WTC11 (cell line): ENCODE results near the gene LHPP. TPM values are rescaled to one million over a fixed set of nuclear protein-coding genes. Genes with fewer than 3 reads are reported as not detected.
A peak's percentile ranks its signal among the peaks of the same experiment; 100 is the strongest.

Experiments used
- ATAC-seq: fragments of 200-7000 bp; cut with Tn5 transposase; 2 replicates; pipeline ENCODE4 v1.10.0; 2021; ENCODE audit warnings: mild to moderate bottlenecking, moderate library complexity
- Bru-seq: library from RNA; stranded (reverse); fragments of 400-500 nt; gene quantifications from one replicate; lab custom pipeline; 2021; lab: Mats Ljungman, UMichigan
- CTCF ChIA-PET: fragments of 300-600 bp; sonication (Branson Sonifier 250); formaldehyde crosslinking; loops from one replicate; lab custom pipeline; 2021; ENCODE audit warnings: antibody characterized with exemption; lab: Charles Lee
- POLR2A ChIA-PET: fragments of 350-600 bp; sonication (Branson Sonifier 250); formaldehyde crosslinking; loops from one replicate; lab custom pipeline; 2021; ENCODE audit warnings: antibody characterized with exemption; lab: Charles Lee
- DNase-seq: peaks from one replicate; pipeline ENCODE4 v3.0.0; 2021; ENCODE audit warnings: low spot score
- H3K27ac Mint-ChIP-seq: 2 replicates; pipeline ENCODE4 v1.8.0; 2021; ENCODE audit warnings: mixed read lengths
- H3K27me3 Mint-ChIP-seq: 2 replicates; pipeline ENCODE4 v1.8.0; 2021; ENCODE audit warnings: low read depth, mild to moderate bottlenecking, moderate library complexity, mixed read lengths
- H3K36me3 Mint-ChIP-seq: 2 replicates; pipeline ENCODE4 v1.8.0; 2021; ENCODE audit warnings: mixed read lengths
- H3K4me1 Mint-ChIP-seq: 2 replicates; pipeline ENCODE4 v1.8.0; 2022; ENCODE audit warnings: mixed read lengths
- H3K4me3 Mint-ChIP-seq: 2 replicates; pipeline ENCODE4 v1.8.0; 2021; ENCODE audit warnings: mild to moderate bottlenecking, moderate library complexity, mixed read lengths
- H3K9me3 Mint-ChIP-seq: 2 replicates; pipeline ENCODE4 v1.8.0; 2021; ENCODE audit warnings: mixed read lengths
- CBFB ChIP-seq: sonication (generic); formaldehyde crosslinking; IDR thresholded peaks from 2 replicates; pipeline ENCODE4 v1.8.1; 2022; ENCODE audit warnings: mild to moderate bottlenecking, low read depth, missing genetic modification reagents
- CREB1 ChIP-seq: sonication (generic); formaldehyde crosslinking; IDR thresholded peaks from 2 replicates; pipeline ENCODE4 v1.8.0; 2023; ENCODE audit warnings: mild to moderate bottlenecking, missing genetic modification reagents
- ETV6 ChIP-seq: sonication (generic); formaldehyde crosslinking; IDR thresholded peaks from 2 replicates; pipeline ENCODE4 v1.8.1; 2022; ENCODE audit warnings: mild to moderate bottlenecking, missing genetic modification reagents
- FOXK1 ChIP-seq: sonication (generic); formaldehyde crosslinking; IDR thresholded peaks from 2 replicates; pipeline ENCODE4 v1.8.0; 2022; ENCODE audit warnings: mild to moderate bottlenecking, moderate library complexity, missing genetic modification reagents
- FOXP1 ChIP-seq: sonication (generic); formaldehyde crosslinking; IDR thresholded peaks from 2 replicates; pipeline ENCODE4 v1.8.0; 2022; ENCODE audit warnings: missing genetic modification reagents, mild to moderate bottlenecking, moderate library complexity, borderline replicate concordance
- KAT7 ChIP-seq: sonication (generic); formaldehyde crosslinking; IDR thresholded peaks from 2 replicates; pipeline ENCODE4 v1.8.1; 2023; ENCODE audit warnings: missing genetic modification reagents, mild to moderate bottlenecking, borderline replicate concordance
- NFATC4 ChIP-seq: fragments of 250-450 bp; sonication (Bioruptor Pico); IDR thresholded peaks from 2 replicates; pipeline ENCODE4 v1.9.0; 2021; ENCODE audit warnings: mild to moderate bottlenecking
- NFYB ChIP-seq: sonication (generic); formaldehyde crosslinking; conservative IDR thresholded peaks from 2 replicates; pipeline ENCODE4 v1.8.0; 2022; ENCODE audit warnings: low read depth, missing genetic modification reagents
- NR3C1 ChIP-seq: sonication (generic); formaldehyde crosslinking; conservative IDR thresholded peaks from 2 replicates; pipeline ENCODE4 v1.8.1; 2023; ENCODE audit warnings: low read depth, mild to moderate bottlenecking, missing genetic modification reagents
- SP1 ChIP-seq: sonication (generic); formaldehyde crosslinking; conservative IDR thresholded peaks from 2 replicates; pipeline ENCODE4 v1.8.1; 2022; ENCODE audit warnings: missing genetic modification reagents
- TP53 ChIP-seq: sonication (generic); formaldehyde crosslinking; IDR thresholded peaks from 2 replicates; pipeline ENCODE4 v1.8.1; 2023; ENCODE audit warnings: mild to moderate bottlenecking, missing genetic modification reagents
- ZNF121 ChIP-seq: sonication (generic); formaldehyde crosslinking; IDR thresholded peaks from 2 replicates; pipeline ENCODE4 v1.8.0; 2023; ENCODE audit warnings: missing genetic modification reagents
- long read RNA-seq, 3 experiments: library from RNA in 1 of 3; library from capped mRNA in 1 of 3; library from polyadenylated mRNA in 1 of 3; unstranded in 2 of 3; stranded (forward) in 1 of 3; transcript quantifications; one replicate each; pipeline ENCODE4 v2.0.0, GENCODE V29; 2021
- total RNA-seq: library from RNA; stranded (reverse); gene quantifications from 3 replicates; pipeline ENCODE4 v1.2.3, GENCODE V29; 2021
- TF ChIP-seq, protein P1 (sequence below): sonication (generic); formaldehyde crosslinking; IDR thresholded peaks from 2 replicates; pipeline ENCODE4 v1.8.1; 2023; ENCODE audit warnings: mild to moderate bottlenecking, missing genetic modification reagents, moderate library complexity
- TF ChIP-seq, protein P2 (sequence below): fragments of 200-600 bp; IDR thresholded peaks from 2 replicates; pipeline ENCODE4 v1.8.0; 2022; ENCODE audit warnings: antibody characterized with exemption
- TF ChIP-seq, protein P3 (sequence below): sonication (generic); formaldehyde crosslinking; IDR thresholded peaks from 2 replicates; pipeline ENCODE4 v1.8.0; 2022; ENCODE audit warnings: missing genetic modification reagents
- TF ChIP-seq, protein P4 (sequence below): sonication (generic); formaldehyde crosslinking; IDR thresholded peaks from 2 replicates; pipeline ENCODE4 v1.8.0; 2022; ENCODE audit warnings: mild to moderate bottlenecking, missing genetic modification reagents

The LHPP gene, protein sequence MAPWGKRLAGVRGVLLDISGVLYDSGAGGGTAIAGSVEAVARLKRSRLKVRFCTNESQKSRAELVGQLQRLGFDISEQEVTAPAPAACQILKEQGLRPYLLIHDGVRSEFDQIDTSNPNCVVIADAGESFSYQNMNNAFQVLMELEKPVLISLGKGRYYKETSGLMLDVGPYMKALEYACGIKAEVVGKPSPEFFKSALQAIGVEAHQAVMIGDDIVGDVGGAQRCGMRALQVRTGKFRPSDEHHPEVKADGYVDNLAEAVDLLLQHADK
- total RNA-seq (33.2 to 42.4 TPM (median 41.1 TPM) in 3 replicates), Bru-seq, nascent RNA (percentile 56 among the genes with signal in this experiment)
- long read RNA-seq, experiment 1, transcript LHPP-201 (6 exons, 1,522 nt) = minor isoform, 11 of 107 reads
- long read RNA-seq, experiment 1, transcript LHPP-202 (7 exons, 1,622 nt) = major isoform, 65 of 107 reads
- long read RNA-seq, experiment 1, partial matches to known transcripts = 7 of 107 reads
- long read RNA-seq, experiment 1, other reads (novel, unspliced or antisense) = 21 of 107 reads
- long read RNA-seq, experiment 2, transcript LHPP-202 (7 exons, 1,622 nt) = major isoform, 22 of 63 reads
- long read RNA-seq, experiment 2, partial matches to known transcripts = 10 of 63 reads
- long read RNA-seq, experiment 2, other reads (novel, unspliced or antisense) = 25 of 63 reads
- long read RNA-seq, experiment 3, partial matches to known transcripts = 0 of 10 reads
- long read RNA-seq, experiment 3, other reads (novel, unspliced or antisense) = 4 of 10 reads

DNA sequence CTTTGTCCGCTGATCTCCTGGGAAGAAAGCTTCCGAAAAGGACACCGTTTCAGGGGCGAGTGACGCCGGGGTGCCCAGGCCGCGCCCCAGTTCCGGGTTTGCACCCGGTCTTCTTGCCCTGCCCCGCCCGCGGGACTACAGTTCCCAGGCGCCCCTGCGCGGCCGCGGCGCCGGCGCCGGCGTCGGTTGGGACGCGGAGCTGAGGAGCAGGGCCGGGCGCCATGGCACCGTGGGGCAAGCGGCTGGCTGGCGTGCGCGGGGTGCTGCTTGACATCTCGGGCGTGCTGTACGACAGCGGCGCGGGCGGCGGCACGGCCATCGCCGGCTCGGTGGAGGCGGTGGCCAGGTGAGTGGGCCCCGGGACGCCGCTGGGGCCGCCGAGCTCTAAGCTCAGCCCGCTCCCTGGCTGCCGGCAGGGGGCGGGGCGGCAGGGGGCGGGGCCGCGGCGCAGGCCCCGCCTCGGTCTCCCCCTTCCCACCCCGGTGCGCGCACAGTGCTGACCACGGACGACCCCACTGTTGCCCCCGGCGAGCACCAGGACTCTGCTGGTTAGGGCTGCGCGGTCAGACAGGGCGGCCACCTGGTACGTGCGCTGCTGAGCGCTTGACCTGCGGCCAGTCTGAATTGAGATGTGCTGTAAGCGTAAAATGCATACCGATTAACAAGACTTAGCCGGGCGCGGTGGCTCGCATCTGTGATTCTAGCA, at the start of gene LHPP:
TSS of gene LHPP (plus strand) at position 182 of the 706 bp plus-strand sequence. CDS start at position 222, 40 bp downstream.
- peaks cover 5% of the 10 kb centered on the region for H3K27me3 Mint-ChIP-seq
- peak; percentile 81 for DNase-seq
- H3K4me1 Mint-ChIP-seq = peaks cover 51% of the 10 kb centered on the region
- ChIA-PET POLR2A (interaction anchor here (0.9 kb wide), 1 partner anchor 13 kb away, joined by 3 read pairs; no protein-coding TSS in a partner anchor), CTCF (interaction anchor here (0.6 to 3.0 kb wide), 22 partner anchors 10 to 467 kb away, joined by 3 to 32 read pairs (median 4); partner anchors contain the start of genes NKX1-2 and OAT)
- TF ChIP-seq NFYB (CRISPR knock-in tag) (no peak), ETV6 (CRISPR knock-in tag) (peak; percentile 41), CREB1 (CRISPR knock-in tag) (no peak), FOXP1 (CRISPR knock-in tag) (peak; percentile 56; the same call in 1 of the 2 replicates), SP1 (CRISPR knock-in tag) (peak; percentile 78), TP53 (peak; percentile 72; the same call in 1 of the 2 replicates), KAT7 (0 out of 2 replicates have a peak, but pooled peaks have one; percentile 43), ZNF121 (CRISPR knock-in tag) (peak; percentile 71; the same call in 1 of the 2 replicates), NR3C1 (CRISPR knock-in tag) (no peak), FOXK1 (CRISPR knock-in tag) (0 out of 2 replicates have a peak, but pooled peaks have one; percentile 60), NFATC4 (CRISPR knock-in tag) (no peak), CBFB (peak; percentile 62; the same call in 1 of the 2 replicates)
- TF ChIP-seq, protein P1, sequence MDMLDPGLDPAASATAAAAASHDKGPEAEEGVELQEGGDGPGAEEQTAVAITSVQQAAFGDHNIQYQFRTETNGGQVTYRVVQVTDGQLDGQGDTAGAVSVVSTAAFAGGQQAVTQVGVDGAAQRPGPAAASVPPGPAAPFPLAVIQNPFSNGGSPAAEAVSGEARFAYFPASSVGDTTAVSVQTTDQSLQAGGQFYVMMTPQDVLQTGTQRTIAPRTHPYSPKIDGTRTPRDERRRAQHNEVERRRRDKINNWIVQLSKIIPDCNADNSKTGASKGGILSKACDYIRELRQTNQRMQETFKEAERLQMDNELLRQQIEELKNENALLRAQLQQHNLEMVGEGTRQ (CRISPR knock-in tag) = peak; percentile 18; the same call in 1 of the 2 replicates
- TF ChIP-seq, protein P2, sequence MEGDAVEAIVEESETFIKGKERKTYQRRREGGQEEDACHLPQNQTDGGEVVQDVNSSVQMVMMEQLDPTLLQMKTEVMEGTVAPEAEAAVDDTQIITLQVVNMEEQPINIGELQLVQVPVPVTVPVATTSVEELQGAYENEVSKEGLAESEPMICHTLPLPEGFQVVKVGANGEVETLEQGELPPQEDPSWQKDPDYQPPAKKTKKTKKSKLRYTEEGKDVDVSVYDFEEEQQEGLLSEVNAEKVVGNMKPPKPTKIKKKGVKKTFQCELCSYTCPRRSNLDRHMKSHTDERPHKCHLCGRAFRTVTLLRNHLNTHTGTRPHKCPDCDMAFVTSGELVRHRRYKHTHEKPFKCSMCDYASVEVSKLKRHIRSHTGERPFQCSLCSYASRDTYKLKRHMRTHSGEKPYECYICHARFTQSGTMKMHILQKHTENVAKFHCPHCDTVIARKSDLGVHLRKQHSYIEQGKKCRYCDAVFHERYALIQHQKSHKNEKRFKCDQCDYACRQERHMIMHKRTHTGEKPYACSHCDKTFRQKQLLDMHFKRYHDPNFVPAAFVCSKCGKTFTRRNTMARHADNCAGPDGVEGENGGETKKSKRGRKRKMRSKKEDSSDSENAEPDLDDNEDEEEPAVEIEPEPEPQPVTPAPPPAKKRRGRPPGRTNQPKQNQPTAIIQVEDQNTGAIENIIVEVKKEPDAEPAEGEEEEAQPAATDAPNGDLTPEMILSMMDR = 0 out of 2 replicates have a peak, but pooled peaks have one; percentile 24
- TF ChIP-seq, protein P3, sequence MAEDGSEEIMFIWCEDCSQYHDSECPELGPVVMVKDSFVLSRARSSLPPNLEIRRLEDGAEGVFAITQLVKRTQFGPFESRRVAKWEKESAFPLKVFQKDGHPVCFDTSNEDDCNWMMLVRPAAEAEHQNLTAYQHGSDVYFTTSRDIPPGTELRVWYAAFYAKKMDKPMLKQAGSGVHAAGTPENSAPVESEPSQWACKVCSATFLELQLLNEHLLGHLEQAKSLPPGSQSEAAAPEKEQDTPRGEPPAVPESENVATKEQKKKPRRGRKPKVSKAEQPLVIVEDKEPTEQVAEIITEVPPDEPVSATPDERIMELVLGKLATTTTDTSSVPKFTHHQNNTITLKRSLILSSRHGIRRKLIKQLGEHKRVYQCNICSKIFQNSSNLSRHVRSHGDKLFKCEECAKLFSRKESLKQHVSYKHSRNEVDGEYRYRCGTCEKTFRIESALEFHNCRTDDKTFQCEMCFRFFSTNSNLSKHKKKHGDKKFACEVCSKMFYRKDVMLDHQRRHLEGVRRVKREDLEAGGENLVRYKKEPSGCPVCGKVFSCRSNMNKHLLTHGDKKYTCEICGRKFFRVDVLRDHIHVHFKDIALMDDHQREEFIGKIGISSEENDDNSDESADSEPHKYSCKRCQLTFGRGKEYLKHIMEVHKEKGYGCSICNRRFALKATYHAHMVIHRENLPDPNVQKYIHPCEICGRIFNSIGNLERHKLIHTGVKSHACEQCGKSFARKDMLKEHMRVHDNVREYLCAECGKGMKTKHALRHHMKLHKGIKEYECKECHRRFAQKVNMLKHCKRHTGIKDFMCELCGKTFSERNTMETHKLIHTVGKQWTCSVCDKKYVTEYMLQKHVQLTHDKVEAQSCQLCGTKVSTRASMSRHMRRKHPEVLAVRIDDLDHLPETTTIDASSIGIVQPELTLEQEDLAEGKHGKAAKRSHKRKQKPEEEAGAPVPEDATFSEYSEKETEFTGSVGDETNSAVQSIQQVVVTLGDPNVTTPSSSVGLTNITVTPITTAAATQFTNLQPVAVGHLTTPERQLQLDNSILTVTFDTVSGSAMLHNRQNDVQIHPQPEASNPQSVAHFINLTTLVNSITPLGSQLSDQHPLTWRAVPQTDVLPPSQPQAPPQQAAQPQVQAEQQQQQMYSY = peak; percentile 60
- TF ChIP-seq, protein P4, sequence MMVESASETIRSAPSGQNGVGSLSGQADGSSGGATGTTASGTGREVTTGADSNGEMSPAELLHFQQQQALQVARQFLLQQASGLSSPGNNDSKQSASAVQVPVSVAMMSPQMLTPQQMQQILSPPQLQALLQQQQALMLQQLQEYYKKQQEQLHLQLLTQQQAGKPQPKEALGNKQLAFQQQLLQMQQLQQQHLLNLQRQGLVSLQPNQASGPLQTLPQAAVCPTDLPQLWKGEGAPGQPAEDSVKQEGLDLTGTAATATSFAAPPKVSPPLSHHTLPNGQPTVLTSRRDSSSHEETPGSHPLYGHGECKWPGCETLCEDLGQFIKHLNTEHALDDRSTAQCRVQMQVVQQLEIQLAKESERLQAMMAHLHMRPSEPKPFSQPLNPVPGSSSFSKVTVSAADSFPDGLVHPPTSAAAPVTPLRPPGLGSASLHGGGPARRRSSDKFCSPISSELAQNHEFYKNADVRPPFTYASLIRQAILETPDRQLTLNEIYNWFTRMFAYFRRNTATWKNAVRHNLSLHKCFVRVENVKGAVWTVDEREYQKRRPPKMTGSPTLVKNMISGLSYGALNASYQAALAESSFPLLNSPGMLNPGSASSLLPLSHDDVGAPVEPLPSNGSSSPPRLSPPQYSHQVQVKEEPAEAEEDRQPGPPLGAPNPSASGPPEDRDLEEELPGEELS (CRISPR knock-in tag) = 0 out of 2 replicates have a peak, but pooled peaks have one; percentile 43
- 0 out of 2 replicates have a peak, but pooled peaks cover 2% of the 10 kb centered on the region for H3K36me3 Mint-ChIP-seq
- no peaks in the 10 kb centered on the region for H3K9me3 Mint-ChIP-seq
- H3K27ac Mint-ChIP-seq = peak within 1 kb of the TSS; percentile 96
- H3K4me3 Mint-ChIP-seq = peak within 1 kb of the TSS; percentile 86
- peak; percentile 83 for ATAC-seq
